Subcutaneous adipose tissue (tissue), 4 donors: Measurements from ENCODE around the gene OR52R1. TPM values are rescaled to one million over a fixed set of nuclear protein-coding genes. Genes with fewer than 3 reads are reported as not detected.

Experiments used
- CTCF ChIP-seq: fragments of 450-650 bp; IDR thresholded peaks from one replicate; pipeline ENCODE4 v1.5.1; 2016; ENCODE audit warnings: low read depth, mild to moderate bottlenecking, control low read depth, antibody characterized with exemption, moderate library complexity
- total RNA-seq, 4 donors: library from RNA; depleted of rRNA; stranded (reverse); fragments of >200 nt; gene quantifications; one replicate each; pipeline ENCODE4 v1.1.0, GENCODE V29; 2016

OR52R1 gene
- not detected for total RNA-seq

DNA sequence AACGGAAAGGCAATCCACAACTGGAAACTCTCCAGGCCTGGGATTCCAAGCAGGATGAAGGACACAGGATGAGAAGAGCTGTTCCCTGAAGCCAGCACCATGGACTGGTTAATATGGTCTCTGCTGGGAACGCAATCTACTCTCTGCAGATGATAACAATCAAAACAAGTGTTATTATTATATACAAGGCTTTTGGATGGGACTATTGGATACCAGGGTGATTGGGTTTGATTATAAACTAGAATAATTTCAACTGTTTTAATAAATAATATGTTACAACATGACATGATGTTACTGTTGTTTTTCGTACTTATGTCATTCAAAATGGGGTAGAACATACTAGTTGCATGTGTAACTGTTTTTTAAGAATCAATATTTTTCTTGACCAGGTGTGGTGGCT, at the start of gene OR52R1:
TSS of gene OR52R1 (minus strand) at position 101 of the 400 bp plus-strand sequence. CDS start at position 101, 0 bp downstream.
- no peak for TF ChIP-seq CTCF

- no peak for TF ChIP-seq CTCF
Measured at GRCh38 chr11:4851033-4851432, 46.9 kb upstream of the OR52R1 start.

GRCh38 chr11:4848908-4849532, 44.8 kb upstream of the OR52R1 start, which contains the start of gene OR51S1:
TSS of gene OR51S1 (minus strand) at chr11:4849208. CDS start at chr11:4849208, 0 bp downstream.
- no peak for TF ChIP-seq CTCF

GRCh38 chr11:4839851-4840549, 35.8 kb upstream of the OR52R1 start:
- no peak for TF ChIP-seq CTCF

GRCh38 chr11:4830909-4831308, 26.7 kb upstream of the OR52R1 start:
- no peak for TF ChIP-seq CTCF

- TF ChIP-seq CTCF, result no peak
Measured at GRCh38 chr11:4830346-4830745, 26.2 kb upstream of the OR52R1 start.

DNA sequence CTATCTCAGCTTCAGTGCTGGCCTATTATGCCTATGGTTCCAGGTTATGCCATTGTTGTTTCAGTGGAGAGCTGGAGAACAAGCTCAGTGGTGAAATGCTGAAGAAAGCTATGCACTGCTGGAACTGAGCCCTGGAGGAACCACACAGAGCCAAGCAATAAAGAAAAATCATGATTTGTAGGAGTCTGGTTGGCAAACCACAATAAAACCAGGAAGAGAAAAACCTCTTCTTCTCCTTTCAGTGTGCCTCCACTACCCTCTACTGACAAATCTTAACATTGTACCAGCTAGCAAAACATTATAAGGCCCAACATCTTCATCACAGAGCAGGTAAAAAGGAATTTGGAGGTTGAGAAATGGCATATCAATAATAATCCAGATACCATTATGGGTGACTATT, 22.2 kb upstream of the OR52R1 start:
- TF ChIP-seq CTCF, result no peak
